H1 (cell line): ENCODE data around the gene KDSR. TPM values are rescaled to one million over a fixed set of nuclear protein-coding genes. Genes with fewer than 3 reads are reported as not detected.

Experiments used
- ASH2L ChIP-seq: fragments of 200-600, 300-600 bp; sonication (generic); IDR thresholded peaks from one replicate; pipeline ENCODE4 v1.7.1; 2017; ENCODE audit warnings: low read length
- BRCA1 ChIP-seq: IDR thresholded peaks from 2 replicates; pipeline ENCODE4 v1.6.1; 2012; ENCODE audit warnings: low read depth, low read length, improper control_type of control experiment
- CBX8 ChIP-seq: fragments of 300-800, 300-1000 bp; sonication (generic); IDR thresholded peaks from 2 replicates; pipeline ENCODE4 v1.7.1; 2016; ENCODE audit warnings: low read depth, low read length, borderline replicate concordance
- CHD1 ChIP-seq: IDR thresholded peaks from 2 replicates; pipeline ENCODE4 v1.6.1; 2012; ENCODE audit warnings: low read depth, low read length, improper control_type of control experiment
- CTBP2 ChIP-seq: IDR thresholded peaks from 2 replicates; pipeline ENCODE4 v1.7.0; 2011; ENCODE audit warnings: borderline replicate concordance, mild to moderate bottlenecking, moderate library complexity, mixed read lengths, low read length; ENCODE audit not compliant: insufficient read depth, insufficient read length
- EGR1 ChIP-seq: IDR thresholded peaks from 2 replicates; pipeline ENCODE4 v1.6.1; 2011; ENCODE audit warnings: low read depth, low read length, borderline replicate concordance
- EP300 ChIP-seq, 2 experiments: IDR thresholded peaks; 1 replicate in 1 of 2; 2 replicates in 1 of 2; pipeline ENCODE4 v1.6.1; 2011 to 2012; ENCODE audit warnings: low read depth in 2 of 2, low read length in 2 of 2, mild to moderate bottlenecking in 2 of 2, borderline replicate concordance in 1 of 2, inconsistent platforms in 1 of 2, moderate library complexity in 1 of 2
- EZH2 ChIP-seq: fragments of 200-600 bp; sonication (generic); IDR thresholded peaks from 2 replicates; pipeline ENCODE4 v1.7.1; 2012; ENCODE audit warnings: low read depth, mild to moderate bottlenecking, moderate library complexity, low read length, inconsistent platforms; ENCODE audit not compliant: severe bottlenecking
- HDAC2 ChIP-seq, 2 experiments: fragments of 300-600 bp in 1 of 2; sonication (generic) in 1 of 2; IDR thresholded peaks; 2 replicates each; pipeline ENCODE4 v1.6.1; 2011 to 2012; ENCODE audit warnings: low read depth in 2 of 2, low read length in 2 of 2, mild to moderate bottlenecking in 2 of 2, moderate library complexity in 2 of 2, borderline replicate concordance in 1 of 2, inconsistent platforms in 1 of 2
- HDAC6 ChIP-seq: IDR thresholded peaks from one replicate; pipeline ENCODE4 v1.7.1; 2012; ENCODE audit warnings: low read depth, mild to moderate bottlenecking, inconsistent platforms, low read length, moderate library complexity
- JUND ChIP-seq: IDR thresholded peaks from 2 replicates; pipeline ENCODE4 v1.6.1; 2011; ENCODE audit warnings: mild to moderate bottlenecking, improper control_type of control experiment, low read length
- KDM4A ChIP-seq: IDR thresholded peaks from one replicate; pipeline ENCODE4 v1.7.1; 2012; ENCODE audit warnings: low read depth, mild to moderate bottlenecking, moderate library complexity, low read length, inconsistent platforms; ENCODE audit not compliant: severe bottlenecking
- NANOG ChIP-seq: IDR thresholded peaks from 2 replicates; pipeline ENCODE4 v1.6.1; 2011; ENCODE audit warnings: low read length, low read depth, mild to moderate bottlenecking, inconsistent platforms; ENCODE audit not compliant: insufficient read depth, poor library complexity, severe bottlenecking
- NRF1 ChIP-seq: IDR thresholded peaks from 2 replicates; pipeline ENCODE4 v1.6.1; 2011; ENCODE audit warnings: mild to moderate bottlenecking, low read depth, low read length, improper control_type of control experiment
- PHF8 ChIP-seq: fragments of 200-600 bp; sonication (generic); conservative IDR thresholded peaks from 2 replicates; pipeline ENCODE4 v1.7.1; 2012; ENCODE audit warnings: low read depth, mild to moderate bottlenecking, inconsistent platforms, low read length, moderate library complexity
- RFX5 ChIP-seq: IDR thresholded peaks from 2 replicates; pipeline ENCODE4 v1.6.1; 2011; ENCODE audit warnings: low read depth, low read length, improper control_type of control experiment, borderline replicate concordance
- SP2 ChIP-seq: IDR thresholded peaks from 2 replicates; pipeline ENCODE4 v1.6.1; 2012; ENCODE audit warnings: mild to moderate bottlenecking, low read length, inconsistent platforms
- SP4 ChIP-seq: IDR thresholded peaks from 2 replicates; pipeline ENCODE4 v1.6.1; 2012; ENCODE audit warnings: low read length, inconsistent platforms
- TAF1 ChIP-seq: IDR thresholded peaks from 2 replicates; pipeline ENCODE4 v1.6.1; 2011; ENCODE audit warnings: mild to moderate bottlenecking, low read depth, low read length
- TAF7 ChIP-seq: optimal IDR thresholded peaks from 2 replicates; pipeline ENCODE3; 2011; ENCODE audit warnings: low read depth, mild to moderate bottlenecking, inconsistent platforms, low read length, moderate library complexity, borderline replicate concordance
- TBP ChIP-seq: IDR thresholded peaks from 2 replicates; pipeline ENCODE4 v1.6.1; 2011; ENCODE audit warnings: low read depth, low read length, improper control_type of control experiment
- TCF12 ChIP-seq: IDR thresholded peaks from 2 replicates; pipeline ENCODE4 v1.6.1; 2011; ENCODE audit warnings: low read depth, mild to moderate bottlenecking, low read length
- YY1 ChIP-seq: IDR thresholded peaks from 2 replicates; pipeline ENCODE4 v1.6.1; 2011; ENCODE audit warnings: low read depth, mild to moderate bottlenecking, low read length
- ZNF274 ChIP-seq: IDR thresholded peaks from 2 replicates; pipeline ENCODE4 v1.7.0; 2012; ENCODE audit warnings: low read length, borderline replicate concordance; ENCODE audit errors: extremely low read depth
- polyA plus RNA-seq, 7 experiments: library from polyadenylated mRNA; depleted of rRNA in 3 of 7; stranded (reverse) in 5 of 7; unstranded in 2 of 7; fragments of >200 nt in 5 of 7; fragments of 200-250 nt in 2 of 7; gene quantifications; 1 replicate in 5 of 7; 2 replicates in 1 of 7; 4 replicates in 1 of 7; pipeline versions ENCODE4 v1.2.1 to v1.2.3, GENCODE V29; 2011 to 2013; ENCODE audit warnings: missing spikeins in 2 of 7, mixed read lengths in 2 of 7
- total RNA-seq: library from RNA; stranded (reverse); fragmentation: NEBNext Ultra II Directional; extraction: Animal tissue kit (Norgen Biotek cat#: 25700); gene quantifications from 2 replicates; pipeline ENCODE4 v1.2.1, GENCODE V29; 2021

KDSR gene
- total and polyA plus RNA-seq, 2 of the 8 experiments (the other 6 are each of a cell fraction or from before 2014, with no cell fraction given) = 12.4 to 50.5 TPM

DNA sequence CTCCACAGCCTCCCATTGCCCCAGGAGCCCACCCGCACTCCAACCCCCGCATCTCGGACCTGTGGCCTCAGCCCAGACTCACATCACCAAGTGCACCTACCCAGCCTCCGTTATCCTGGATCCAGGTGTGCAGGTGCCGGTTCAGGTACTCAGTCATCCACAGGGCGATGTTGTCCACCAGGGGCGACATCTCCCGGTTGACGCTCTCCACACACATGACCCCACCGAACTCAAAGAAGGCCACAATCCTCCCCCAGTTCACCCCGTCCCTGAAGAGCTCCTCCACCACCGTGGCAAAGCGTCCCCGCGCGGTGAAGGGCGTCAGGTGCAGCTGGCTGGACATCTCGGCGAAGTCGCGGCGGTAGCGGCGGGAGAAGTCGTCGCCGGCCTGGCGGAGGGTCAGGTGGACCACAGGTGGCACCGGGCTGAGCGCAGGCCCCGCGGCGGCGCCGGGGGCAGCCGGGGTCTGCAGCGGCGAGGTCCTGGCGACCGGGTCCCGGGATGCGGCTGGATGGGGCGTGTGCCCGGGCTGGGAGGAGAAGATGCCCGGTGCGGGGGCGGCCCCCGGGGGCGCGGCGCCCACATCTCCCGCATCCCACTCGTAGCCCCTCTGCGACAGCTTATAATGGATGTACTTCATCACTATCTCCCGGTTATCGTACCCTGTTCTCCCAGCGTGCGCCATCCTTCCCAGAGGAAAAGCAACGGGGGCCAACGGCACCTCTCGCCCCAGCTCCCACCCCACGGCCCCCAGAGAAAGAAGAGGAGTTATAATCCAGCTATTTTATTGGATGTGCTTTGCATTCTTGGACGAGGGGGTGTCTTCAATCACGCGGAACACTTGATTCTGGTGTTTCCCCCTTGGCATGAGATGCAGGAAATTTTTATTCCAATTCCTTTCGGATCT lies 48.8 kb downstream of the KDSR start (continued):
- TF ChIP-seq EP300 (IDR thresholded peaks at IDR 0.05; ENCODE audit: borderline replicate concordance in 1 of 2, low read depth in 2 of 2, low read length in 2 of 2) = no peak; a peak in 1 of 3 replicates
- TF ChIP-seq SP4 = no peak
- TF ChIP-seq JUND = peak; percentile 29; the same call in 1 of the 2 replicates
- TF ChIP-seq CTBP2 = no peak
- TF ChIP-seq RFX5 = no peak
- no peak for TF ChIP-seq TBP
- TF ChIP-seq HDAC6 = no peak
- no peak for TF ChIP-seq PHF8
- TF ChIP-seq EZH2 = peak; percentile 54
- TF ChIP-seq TAF7 = peak; percentile 56
- TF ChIP-seq SP2 = no peak
- no peak for TF ChIP-seq YY1
- no peak for TF ChIP-seq TAF1
- peak; percentile 64 for TF ChIP-seq ASH2L
- no peak; the same call in 1 of the 2 replicates for TF ChIP-seq EGR1
- no peak for TF ChIP-seq NRF1
- TF ChIP-seq KDM4A = peak; percentile 75
- no peak for TF ChIP-seq BRCA1
- TF ChIP-seq TCF12 = no peak
- TF ChIP-seq HDAC2 (IDR thresholded peaks at IDR 0.05; ENCODE audit: borderline replicate concordance in 1 of 2, low read depth in 2 of 2, low read length in 2 of 2) = peak in 1 of 2 experiments; percentile 88; a peak in 2 of 4 replicates
- no peak for TF ChIP-seq NANOG
- TF ChIP-seq ZNF274 = no peak
- no peak for TF ChIP-seq CHD1
- no peak for TF ChIP-seq CBX8
